Activated CD8-positive, alpha-beta T cell treated with anti-CD3 and anti-CD28 coated beads for 36 hours (primary cell): ENCODE results near the gene NRROS. TPM values are rescaled to one million over a fixed set of nuclear protein-coding genes. Genes with fewer than 3 reads are reported as not detected.

Experiments used
- ATAC-seq: fragments of 200-7000 bp; cut with Tn5 transposase; one replicate; pipeline ENCODE4 v1.10.0; 2021; ENCODE audit warnings: mild to moderate bottlenecking, moderate library complexity
- CTCF ChIA-PET: fragments of 350-600 bp; sonication (Branson Sonifier 250); formaldehyde crosslinking; loops from one replicate; lab custom pipeline; 2021; ENCODE audit warnings: antibody characterized with exemption; lab: Charles Lee
- POLR2A ChIA-PET: fragments of 350-600 bp; sonication (Branson Sonifier 250); formaldehyde crosslinking; loops from one replicate; lab custom pipeline; 2021; ENCODE audit warnings: antibody characterized with exemption; lab: Charles Lee
- DNase-seq: peaks from one replicate; pipeline ENCODE4 v3.0.0-alpha.2; 2020
- H3K27ac Mint-ChIP-seq: one replicate; pipeline ENCODE4 v1.8.0; 2021; ENCODE audit warnings: mild to moderate bottlenecking, mixed read lengths
- H3K27me3 Mint-ChIP-seq: one replicate; pipeline ENCODE4 v1.8.0; 2021; ENCODE audit warnings: mixed read lengths
- H3K36me3 Mint-ChIP-seq: one replicate; pipeline ENCODE4 v1.8.0; 2021; ENCODE audit warnings: low read depth, mixed read lengths
- H3K4me1 Mint-ChIP-seq: one replicate; pipeline ENCODE4 v1.8.0; 2021; ENCODE audit warnings: low read depth, mixed read lengths
- H3K4me3 Mint-ChIP-seq: one replicate; pipeline ENCODE4 v1.8.0; 2021; ENCODE audit warnings: mild to moderate bottlenecking, moderate library complexity, mixed read lengths
- H3K9me3 Mint-ChIP-seq: one replicate; pipeline ENCODE4 v1.8.0; 2021; ENCODE audit warnings: mixed read lengths
- CTCF ChIP-seq: fragments of 200-600 bp; IDR thresholded peaks from one replicate; pipeline ENCODE4 v1.8.0; 2022; ENCODE audit warnings: antibody characterized with exemption, mild to moderate bottlenecking
- intact Hi-C: fragments of 100-400 bp; cut with micrococcal nuclease; formaldehyde crosslinking; loops from one replicate; pipeline ENCODE4 v1.10.0; 2022
- total RNA-seq, 2 experiments: library from RNA; stranded (reverse); gene quantifications; one replicate each; pipeline ENCODE4 v1.2.3, GENCODE V29; 2021

The NRROS gene
- total RNA-seq, 2 experiments from 2014 or later: 24.2 to 26.5 TPM

GRCh38 chr3:196655496-196655895 lies 16.0 kb downstream of the NRROS start:
- ChIA-PET POLR2A (no interaction called here), CTCF (no interaction called here)
- Mint-ChIP-seq H3K36me3 (peaks cover 21% of the 10 kb centered on the region), H3K27me3 (no peaks in the 10 kb centered on the region), H3K9me3 (no peaks in the 10 kb centered on the region), H3K4me3 (no peak overlapping the region), H3K27ac (no peak overlapping the region), H3K4me1 (peaks cover 20% of the 10 kb centered on the region)
- no peak for DNase-seq
- intact Hi-C loops: no loop called here
- no peak for ATAC-seq
- no peak for TF ChIP-seq CTCF

- no peak for TF ChIP-seq CTCF
- ATAC-seq (no peak), DNase-seq (no peak)
- Mint-ChIP-seq H3K9me3 (no peaks in the 10 kb centered on the region), H3K27ac (no peak overlapping the region), H3K4me1 (peaks cover 12% of the 10 kb centered on the region), H3K36me3 (peaks cover 20% of the 10 kb centered on the region), H3K4me3 (no peak overlapping the region), H3K27me3 (no peaks in the 10 kb centered on the region)
- intact Hi-C loops: no loop called here
- ChIA-PET CTCF (no interaction called here), POLR2A (no interaction called here)
Observed at GRCh38 chr3:196656213-196656612, 16.7 kb downstream of the NRROS start.

- DNase-seq (no peak), ATAC-seq (no peak)
- Mint-ChIP-seq H3K36me3 (peaks cover 20% of the 10 kb centered on the region), H3K4me1 (no peaks in the 10 kb centered on the region), H3K4me3 (no peak overlapping the region), H3K27me3 (no peaks in the 10 kb centered on the region), H3K9me3 (no peaks in the 10 kb centered on the region), H3K27ac (no peak overlapping the region)
- no peak for TF ChIP-seq CTCF
- POLR2A ChIA-PET: no interaction called here
- intact Hi-C loops: no loop called here
- CTCF ChIA-PET: no interaction called here
Observed at GRCh38 chr3:196659901-196660351, 20.4 kb downstream of the NRROS start.

- CTCF ChIA-PET: no interaction called here
- ATAC-seq: no peak
Observed at GRCh38 chr3:196660381-196661166, 21.1 kb downstream of the NRROS start.

More at GRCh38 chr3:196660381-196661166, 21.1 kb downstream of the NRROS start:
- H3K27me3 Mint-ChIP-seq: no peaks in the 10 kb centered on the region
- POLR2A ChIA-PET: no interaction called here
- no peaks in the 10 kb centered on the region for H3K4me1 Mint-ChIP-seq
- H3K27ac Mint-ChIP-seq: no peak overlapping the region
- H3K36me3 Mint-ChIP-seq: peaks cover 17% of the 10 kb centered on the region
- no peak for TF ChIP-seq CTCF
- intact Hi-C loops: no loop called here
- DNase-seq: no peak
- no peak overlapping the region for H3K4me3 Mint-ChIP-seq
- H3K9me3 Mint-ChIP-seq: no peaks in the 10 kb centered on the region
